Measurements from ENCODE around the gene RBM43.

DNA sequence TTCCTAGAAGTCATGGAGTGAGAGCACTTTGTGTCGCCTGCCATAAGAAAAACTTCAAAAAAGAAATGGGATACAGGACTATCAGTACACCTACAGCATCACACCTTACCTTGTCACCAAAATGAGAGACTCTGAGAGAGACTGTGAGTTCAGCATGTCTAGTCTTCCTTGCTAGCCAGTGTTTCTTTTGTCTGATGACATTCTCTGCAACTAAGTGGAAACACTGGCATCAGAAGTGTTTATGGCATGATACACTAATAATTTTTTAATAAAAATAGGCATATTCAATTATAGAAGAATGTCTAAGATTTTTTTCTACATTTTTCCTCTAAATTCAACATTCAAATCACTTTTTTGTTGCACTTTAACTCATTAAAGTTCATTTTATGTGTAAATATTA lies 9.0 kb downstream of the RBM43 start:
- TF ChIP-seq KLF16 (IDR thresholded peaks at IDR 0.05) (no peak), ZFX (CRISPR knock-in tag; IDR thresholded peaks at IDR 0.05) (no peak), EHMT2 (IDR thresholded peaks at IDR 0.05) (no peak), TAF1 (IDR thresholded peaks at IDR 0.05; ENCODE audit: control insufficient read depth, extremely low read depth, insufficient read depth, low read length, severe bottlenecking) (no peak), NFYB (IDR thresholded peaks at IDR 0.05; ENCODE audit: extremely low read depth, insufficient read length) (no peak)
- TF ChIP-seq, protein P1, sequence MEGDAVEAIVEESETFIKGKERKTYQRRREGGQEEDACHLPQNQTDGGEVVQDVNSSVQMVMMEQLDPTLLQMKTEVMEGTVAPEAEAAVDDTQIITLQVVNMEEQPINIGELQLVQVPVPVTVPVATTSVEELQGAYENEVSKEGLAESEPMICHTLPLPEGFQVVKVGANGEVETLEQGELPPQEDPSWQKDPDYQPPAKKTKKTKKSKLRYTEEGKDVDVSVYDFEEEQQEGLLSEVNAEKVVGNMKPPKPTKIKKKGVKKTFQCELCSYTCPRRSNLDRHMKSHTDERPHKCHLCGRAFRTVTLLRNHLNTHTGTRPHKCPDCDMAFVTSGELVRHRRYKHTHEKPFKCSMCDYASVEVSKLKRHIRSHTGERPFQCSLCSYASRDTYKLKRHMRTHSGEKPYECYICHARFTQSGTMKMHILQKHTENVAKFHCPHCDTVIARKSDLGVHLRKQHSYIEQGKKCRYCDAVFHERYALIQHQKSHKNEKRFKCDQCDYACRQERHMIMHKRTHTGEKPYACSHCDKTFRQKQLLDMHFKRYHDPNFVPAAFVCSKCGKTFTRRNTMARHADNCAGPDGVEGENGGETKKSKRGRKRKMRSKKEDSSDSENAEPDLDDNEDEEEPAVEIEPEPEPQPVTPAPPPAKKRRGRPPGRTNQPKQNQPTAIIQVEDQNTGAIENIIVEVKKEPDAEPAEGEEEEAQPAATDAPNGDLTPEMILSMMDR (IDR thresholded peaks at IDR 0.05 in 2 of 3, conservative IDR thresholded peaks at IDR 0.05 in 1 of 3; ENCODE audit: insufficient read depth in 2 of 3, low read depth in 1 of 3, low read length in 3 of 3), result no peak

Measured in K562 (cell line).